Activated CD4-positive, alpha-beta T cell treated with anti-CD3 and anti-CD28 coated beads for 24 hours (primary cell): Measurements from ENCODE around the gene AKAP4.

Experiments
- DNase-seq, 2 donors: peaks; one replicate each; pipeline ENCODE4 v3.0.0-alpha.2; 2020; ENCODE audit warnings: low read depth in 2 of 2

AKAP4 gene, protein sequence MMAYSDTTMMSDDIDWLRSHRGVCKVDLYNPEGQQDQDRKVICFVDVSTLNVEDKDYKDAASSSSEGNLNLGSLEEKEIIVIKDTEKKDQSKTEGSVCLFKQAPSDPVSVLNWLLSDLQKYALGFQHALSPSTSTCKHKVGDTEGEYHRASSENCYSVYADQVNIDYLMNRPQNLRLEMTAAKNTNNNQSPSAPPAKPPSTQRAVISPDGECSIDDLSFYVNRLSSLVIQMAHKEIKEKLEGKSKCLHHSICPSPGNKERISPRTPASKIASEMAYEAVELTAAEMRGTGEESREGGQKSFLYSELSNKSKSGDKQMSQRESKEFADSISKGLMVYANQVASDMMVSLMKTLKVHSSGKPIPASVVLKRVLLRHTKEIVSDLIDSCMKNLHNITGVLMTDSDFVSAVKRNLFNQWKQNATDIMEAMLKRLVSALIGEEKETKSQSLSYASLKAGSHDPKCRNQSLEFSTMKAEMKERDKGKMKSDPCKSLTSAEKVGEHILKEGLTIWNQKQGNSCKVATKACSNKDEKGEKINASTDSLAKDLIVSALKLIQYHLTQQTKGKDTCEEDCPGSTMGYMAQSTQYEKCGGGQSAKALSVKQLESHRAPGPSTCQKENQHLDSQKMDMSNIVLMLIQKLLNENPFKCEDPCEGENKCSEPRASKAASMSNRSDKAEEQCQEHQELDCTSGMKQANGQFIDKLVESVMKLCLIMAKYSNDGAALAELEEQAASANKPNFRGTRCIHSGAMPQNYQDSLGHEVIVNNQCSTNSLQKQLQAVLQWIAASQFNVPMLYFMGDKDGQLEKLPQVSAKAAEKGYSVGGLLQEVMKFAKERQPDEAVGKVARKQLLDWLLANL

DNA sequence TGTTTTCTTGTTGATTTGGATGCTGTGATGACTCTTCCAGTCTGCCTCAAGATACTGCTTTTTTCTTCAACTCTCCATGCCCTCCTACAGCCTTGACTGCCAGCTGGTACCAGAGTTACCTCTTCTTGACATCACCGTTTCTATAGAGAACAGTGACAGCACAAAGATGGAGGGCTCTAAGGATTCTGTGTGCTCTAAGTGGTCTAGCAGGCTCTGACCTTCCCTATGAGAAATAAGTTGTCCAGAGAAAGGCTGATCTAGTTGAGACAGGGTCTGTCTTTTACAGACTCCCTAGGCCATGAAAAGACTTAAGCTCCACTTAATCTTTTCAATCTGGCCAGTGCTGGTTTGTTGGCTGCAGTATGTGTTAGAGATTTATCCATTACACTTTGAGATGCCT lies at the start of gene AKAP4:
Gene AKAP4, minus strand, starts transcription at position 101 of the 400 bp plus-strand sequence. CDS start 118 bp downstream, outside the sequence.
- DNase-seq = no peak

DNA sequence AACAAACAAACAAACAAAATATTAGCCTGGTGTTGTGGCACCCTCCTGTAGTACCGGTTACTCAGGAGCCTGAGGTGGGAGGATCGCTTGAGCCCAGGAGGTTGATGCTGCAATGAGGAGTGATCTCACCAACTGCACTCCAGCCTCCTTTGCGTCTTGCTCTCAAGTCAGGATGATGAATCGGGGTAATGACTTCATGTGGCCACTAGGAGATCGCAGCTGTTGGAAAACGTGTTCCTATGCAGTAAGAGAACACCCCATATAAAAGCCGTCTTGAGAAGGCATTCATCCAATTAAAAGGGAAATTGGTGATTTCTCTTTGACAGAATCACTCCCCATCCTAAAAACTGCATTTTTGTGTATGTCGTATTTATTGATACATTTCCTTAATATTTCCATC lies 10.7 kb upstream of the AKAP4 start:
- DNase-seq = no peak

DNA sequence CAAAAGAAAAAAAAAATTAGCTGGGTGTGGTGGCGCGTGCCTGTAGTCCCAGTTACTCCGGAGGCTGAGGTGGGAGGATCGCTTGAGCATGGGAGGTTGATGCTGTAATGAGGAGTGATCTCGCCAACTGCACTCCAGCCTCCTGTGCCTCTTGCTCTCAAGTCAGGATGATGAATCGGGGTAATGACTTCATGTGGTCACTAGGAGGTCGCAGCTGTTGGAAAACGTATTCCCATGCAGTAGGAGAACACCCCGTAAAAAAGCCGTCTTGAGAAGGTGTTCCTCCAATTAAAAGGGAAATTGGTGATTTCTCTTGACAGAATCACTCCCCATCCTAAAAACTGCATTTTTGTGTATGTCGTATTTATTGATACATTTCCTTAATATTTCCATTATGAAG lies 5.9 kb upstream of the AKAP4 start:
- DNase-seq = no peak

DNA sequence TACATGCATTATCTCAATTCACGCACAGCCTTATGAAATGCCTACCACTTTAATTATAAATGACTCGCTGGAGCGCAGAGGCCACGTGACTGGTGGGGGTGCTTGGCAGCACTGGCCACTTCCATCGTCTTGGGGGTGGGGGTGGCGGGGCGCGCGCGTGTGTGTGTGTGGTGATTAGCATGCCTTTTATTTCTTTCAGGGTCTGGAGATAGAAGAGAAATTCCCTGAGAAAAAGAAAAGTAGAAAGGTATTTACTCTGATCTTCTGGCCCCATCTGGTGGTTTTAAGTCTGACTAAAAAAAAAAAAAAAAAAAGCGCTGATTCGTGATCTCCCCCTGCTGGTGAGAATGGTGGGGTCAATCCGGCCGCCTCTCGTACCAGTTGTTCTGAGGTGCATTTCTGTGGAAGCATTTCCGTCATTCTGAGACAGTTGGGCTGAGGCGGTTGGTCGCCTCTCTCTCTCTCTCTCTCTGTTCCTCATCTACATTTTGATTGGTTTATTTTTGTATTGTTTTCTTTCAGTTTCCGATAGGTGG lies 3.6 kb upstream of the AKAP4 start, which contains the start of gene CCNB3:
Gene CCNB3, plus strand, starts transcription at position 402 of the 536 bp plus-strand sequence. CDS start 80,399 bp downstream, outside the sequence.
- peak; percentile 39 to 55 for DNase-seq

DNA sequence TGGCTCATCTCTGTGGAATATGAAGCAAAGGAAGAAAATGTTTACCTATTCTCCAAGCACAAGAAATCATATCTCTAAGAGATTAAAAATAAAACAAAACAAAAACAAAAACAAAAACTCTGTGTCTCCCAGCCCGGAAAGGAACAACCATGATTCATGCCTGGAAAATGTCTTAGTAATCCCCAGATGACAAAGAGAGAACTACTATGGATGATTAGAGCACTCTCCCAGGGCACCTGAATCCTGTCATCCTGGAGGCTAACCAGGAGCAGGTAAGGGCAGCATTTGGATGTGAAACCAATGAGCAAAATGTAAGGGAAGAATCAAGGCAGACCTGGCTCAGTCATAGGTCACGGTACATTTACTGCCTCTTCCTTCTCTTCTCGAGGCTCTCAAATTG lies 1.7 kb upstream of the AKAP4 start:
- no peak for DNase-seq

DNA sequence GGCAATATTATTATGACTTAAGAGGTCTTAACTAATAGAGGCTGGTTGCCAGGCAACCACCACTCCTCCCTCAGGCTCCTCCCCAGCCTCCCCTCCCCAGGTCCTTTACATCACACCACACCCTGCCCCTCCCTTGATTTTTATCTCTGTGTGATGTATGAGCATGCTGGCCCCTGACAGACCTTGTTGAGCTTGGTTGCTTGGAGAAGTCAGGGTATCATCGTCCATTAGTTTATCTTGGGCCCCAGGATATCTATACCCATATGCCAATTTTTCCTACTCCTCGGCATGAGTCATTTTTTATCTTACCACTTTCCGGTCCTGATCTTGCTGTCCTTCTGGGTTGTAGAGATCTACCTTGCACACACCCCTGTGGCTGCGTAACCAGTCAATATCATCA lies 2.5 kb downstream of the AKAP4 start:
- no peak for DNase-seq

DNA sequence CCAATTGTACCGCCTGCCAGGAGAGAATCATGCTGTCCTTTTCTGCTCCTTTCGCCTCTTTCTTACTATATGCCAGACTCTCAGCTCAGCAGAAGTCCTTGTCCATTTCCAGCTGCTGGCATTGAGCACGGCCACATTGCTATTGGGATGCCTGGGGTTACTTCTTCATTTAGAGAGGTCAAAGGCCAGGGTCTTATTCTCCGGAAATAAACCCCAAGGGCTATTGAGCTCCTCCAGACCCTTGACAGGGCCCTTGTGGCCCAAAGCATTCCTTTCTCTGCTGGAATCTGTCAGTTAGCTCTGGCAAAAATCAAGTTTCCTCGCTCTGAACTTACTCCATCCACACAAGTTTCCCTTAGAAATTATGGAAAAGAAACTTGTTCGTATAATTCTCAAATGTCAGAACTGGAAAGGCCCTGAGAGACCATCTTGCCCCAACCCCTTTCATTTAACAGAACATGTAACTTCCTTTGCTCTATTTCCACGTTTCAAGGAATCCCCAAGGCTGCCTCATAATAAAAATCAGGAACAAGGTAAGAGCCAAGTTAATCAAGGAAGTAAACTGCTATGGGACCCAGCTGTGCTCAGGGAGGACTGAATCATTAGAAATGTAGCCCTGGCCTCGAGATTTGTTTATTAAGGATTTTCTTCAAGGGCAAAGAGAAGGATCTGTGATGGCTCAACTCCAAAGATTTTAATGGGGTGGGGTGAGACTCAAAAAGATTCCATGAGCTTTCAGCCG lies 11.8 kb downstream of the AKAP4 start:
- DNase-seq = no peak

DNA sequence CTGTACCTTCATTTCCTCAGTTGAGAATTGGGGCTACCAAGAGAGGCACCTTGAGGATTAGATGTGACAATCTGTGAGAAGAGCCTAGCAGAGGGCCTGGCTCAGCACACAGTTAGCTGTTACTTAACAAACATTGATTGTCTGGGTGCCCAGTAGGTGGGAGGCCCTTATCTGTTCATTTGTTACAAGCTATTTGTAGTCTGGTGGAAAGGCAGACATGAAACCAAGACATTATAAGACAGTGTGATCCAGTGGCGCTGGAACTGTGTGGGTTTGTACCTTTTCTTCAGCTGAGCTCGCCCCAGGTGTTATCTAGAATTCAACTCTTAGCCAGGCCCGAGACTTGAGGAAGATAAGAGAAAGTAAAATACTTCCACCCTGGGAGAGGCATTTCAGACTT lies 16.9 kb downstream of the AKAP4 start:
- no peak for DNase-seq

DNA sequence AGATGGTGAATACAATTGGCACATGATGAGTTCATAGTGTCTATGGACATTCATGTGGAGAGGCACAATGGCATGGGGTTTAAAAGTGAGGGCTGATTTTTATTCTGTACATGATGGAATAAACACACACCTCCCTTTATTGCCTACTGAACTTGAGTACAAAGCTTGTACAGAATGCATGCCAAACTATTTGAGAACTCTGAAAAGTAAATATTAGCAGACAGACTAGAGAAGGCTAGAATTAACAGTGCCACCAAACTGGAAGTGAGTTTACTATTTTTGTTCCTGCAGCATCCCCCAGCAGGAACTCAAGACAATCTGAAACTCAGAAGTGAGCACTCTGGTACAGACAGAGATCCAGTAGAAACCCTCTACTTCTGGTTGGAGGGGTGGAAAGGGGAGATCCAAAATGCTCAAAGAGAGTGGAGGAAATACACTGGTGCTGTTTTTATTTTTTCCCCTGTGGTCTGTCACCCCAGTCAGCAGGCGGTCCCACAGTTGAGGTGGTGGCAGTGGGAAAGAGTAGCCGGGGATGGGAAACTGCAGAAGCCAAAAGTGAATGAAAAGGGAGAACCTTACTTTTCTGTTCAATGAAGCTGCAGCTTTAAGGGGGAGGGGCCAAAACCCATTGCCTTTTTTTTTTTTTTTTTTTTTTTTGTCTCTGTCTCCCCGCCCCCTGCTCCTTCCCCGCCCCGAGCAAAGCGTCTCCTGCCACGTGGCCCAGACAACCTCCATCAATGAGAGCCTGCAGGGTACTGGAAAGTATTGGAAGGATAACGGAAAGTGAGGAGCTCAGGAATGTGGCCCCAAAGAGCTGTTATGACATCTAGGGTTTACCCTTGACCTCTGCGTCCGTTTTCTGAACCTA lies 20.5 kb downstream of the AKAP4 start:
- no peak for DNase-seq

DNA sequence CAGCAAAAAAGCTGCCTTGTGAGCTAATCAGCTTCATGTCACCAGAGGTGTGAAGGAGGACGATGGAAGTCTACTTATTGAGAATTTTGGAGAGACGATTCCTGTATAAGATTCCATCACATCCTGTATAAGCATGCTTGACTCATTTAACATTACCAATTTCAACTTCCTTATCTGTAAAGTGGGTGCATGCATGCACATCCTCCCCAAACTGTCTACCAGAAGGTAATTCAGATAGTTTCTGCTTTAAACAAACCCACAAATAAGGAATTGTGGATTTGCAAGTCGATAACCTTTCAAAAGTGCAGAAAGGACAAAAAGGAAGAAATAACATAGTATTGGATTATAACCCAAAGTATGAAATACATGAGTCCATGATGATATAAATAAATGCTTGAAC lies 31.1 kb downstream of the AKAP4 start:
- no peak for DNase-seq

DNA sequence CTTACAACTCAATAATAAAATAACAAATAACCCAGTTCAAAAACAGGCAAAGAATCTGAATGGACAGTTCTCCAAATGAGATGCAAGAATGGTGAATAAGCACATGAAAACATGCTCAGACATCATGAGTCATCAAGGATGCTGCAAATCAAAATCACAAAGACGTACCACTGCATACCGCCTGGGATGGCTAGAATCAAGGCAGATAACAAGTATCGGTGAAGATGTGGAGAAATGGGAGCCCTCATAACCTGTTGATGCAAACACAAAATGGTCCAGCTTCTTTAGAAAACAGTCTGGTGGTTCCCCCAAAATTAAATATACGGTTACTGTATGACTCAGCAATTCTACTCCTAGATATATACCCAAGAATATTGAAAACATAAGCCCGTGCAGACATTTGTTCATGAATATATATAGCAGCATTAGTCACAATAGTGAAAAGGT lies 32.5 kb downstream of the AKAP4 start:
- no peak for DNase-seq

DNA sequence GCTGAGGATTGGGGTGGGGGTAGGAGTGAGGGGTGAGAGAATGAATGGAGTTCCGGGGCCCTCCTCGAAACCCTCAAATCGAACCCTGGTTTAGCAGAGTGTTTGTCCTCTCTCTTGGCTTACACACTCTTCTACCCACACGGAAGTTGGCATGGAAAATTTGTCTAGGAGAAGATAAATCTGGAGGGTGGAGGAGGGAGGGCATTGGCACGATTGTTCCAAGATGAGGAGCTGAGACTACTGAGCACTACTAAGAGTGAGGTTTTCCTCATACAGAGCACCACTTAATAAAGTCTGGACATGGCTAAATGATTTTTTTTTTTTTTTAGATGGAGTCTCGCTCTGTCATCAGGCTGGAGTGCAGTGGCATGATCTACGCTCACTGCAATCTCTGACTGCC lies 33.4 kb downstream of the AKAP4 start:
- DNase-seq = no peak

DNA sequence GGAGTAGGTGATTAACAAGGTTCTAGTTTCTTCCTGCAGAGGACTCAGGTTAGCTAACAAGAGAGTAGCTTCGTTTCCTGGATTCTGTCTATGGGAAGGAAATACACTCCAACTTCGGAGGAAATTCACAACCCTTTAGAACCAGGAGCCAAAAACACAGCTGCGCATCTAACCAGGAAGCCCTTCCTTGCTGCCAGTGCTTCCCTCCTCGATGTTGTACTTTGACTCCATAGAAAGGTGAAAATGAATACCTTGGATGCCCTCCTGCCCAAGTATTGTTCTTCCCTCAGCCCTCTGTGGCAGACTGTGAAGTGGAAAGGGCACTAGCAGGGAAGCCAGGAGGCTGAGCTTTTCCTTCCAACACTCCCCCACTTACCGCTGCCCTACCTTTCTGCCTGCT lies 35.1 kb downstream of the AKAP4 start:
- no peak for DNase-seq

DNA sequence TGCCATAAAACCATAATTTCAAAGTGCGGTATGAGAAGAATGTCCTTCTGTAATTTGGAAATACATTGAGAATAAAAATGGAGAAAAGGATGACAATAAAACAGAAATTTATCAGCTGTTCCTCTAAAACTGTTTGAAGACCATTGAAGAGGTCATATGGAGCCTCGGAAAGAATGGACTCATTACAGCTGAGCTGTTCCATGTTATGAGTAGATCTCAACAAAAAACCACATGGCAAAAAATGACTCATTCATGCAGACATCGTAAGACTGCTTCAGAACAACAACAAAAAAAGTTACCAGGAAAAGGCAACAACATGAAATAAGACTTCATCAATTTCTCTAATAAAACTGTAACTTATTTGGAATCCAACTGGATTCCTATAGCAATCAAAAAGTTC lies 39.7 kb downstream of the AKAP4 start:
- DNase-seq = no peak

DNA sequence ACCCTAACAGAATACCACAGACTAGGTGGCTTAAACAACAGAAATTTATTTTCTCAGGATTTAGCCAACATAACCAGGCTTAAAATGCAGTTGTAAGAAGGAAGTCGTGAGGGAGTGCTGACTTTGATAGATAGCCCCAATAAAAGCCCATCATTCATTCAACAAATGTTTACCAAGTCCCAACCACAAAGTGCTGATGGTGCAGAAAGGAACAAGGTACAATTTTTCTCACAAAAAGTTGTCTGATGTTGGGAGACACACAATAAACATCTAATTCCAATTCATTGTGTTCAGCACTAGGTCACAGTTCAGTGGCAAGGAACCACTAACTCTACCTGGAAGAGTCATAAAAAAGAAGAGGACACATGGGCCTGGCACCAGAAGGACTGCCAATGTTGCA lies 42.2 kb downstream of the AKAP4 start:
- DNase-seq = no peak

DNA sequence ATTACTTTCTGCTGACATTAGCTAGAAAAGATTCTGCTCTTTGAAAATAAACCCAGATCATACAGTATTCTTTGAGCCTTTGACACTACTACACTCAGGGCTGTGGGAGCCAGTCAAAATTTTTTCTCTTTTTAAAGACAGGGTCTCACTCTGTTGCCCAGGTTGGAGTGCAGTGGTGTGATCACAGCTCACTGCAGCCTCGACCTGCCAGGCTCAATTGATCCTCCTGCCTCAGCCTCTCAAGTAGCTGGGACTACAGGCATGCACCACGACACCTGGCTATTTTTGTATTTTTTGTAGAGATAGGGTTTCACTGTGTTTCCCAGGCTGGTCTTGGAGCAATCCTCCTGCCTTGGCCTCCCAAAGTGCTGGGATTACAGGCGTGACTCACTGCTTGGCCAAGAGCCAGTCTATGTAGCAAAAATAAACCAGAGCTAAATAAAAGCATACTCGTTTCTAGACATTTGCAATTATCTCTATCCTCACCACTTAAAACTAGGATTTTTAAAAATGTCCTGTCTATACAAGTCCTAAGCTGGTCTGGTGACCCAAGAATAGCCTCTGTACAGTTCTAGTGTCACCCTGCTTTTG lies 43.2 kb downstream of the AKAP4 start:
- DNase-seq = no peak

DNA sequence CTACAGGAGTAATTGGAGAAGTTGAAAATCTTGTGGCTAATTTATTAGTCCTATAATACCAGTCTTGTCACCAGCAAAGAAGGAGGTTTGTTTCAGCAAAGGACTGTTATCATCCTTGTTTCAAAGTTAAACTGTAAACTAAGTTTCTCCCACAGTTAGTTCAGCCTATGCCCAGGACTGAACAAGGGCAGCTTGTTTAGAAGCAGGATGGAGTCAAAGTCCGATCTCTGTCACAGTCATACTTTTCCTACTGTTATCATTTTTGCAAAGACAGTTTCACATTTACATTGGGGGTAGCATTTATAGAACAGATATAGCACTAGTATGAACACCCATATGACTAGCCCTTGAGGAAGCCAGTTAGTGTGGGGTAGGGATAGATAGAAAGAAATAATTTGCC lies 46.4 kb downstream of the AKAP4 start:
- DNase-seq = no peak

DNA sequence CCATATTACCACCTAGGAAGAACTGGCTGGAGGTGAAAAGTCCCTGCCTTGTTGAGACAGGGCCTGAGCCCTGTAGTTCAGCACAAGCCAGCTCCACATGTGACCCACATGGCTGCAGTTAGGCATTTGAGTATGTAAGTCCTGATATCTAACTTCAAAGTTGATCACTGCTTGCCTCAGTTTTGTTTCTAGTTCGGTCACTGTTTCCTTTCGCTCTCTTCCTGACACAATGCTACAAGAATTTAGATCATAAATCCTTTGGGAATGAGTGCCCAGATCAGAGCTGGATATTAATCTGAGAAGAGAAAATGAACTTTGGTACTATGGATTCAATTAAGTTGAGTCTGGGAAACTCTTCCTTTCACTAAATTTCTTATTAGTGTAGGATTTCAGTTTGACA lies 48.4 kb downstream of the AKAP4 start:
- no peak for DNase-seq

DNA sequence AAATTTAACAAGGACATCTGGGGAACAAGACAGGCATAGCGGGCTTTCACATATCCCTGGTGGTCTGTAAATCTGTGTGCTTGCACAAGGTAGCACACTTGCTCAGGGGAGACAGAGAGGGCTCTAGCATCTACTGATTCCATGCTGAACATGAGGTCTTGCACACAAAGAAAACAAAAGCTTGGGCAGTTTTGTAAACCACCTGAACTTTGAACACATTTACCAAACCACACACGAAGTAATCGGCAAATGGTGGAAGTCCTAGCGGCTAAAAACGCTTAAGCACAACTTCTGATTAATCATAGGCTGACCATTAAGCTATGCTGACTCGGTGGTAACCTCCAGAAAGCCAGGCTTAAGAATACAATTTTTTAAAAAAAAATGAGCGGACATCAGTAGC lies 52.8 kb downstream of the AKAP4 start:
- DNase-seq = no peak
